Fibroblast of skin of abdomen (primary cell): Measurements from ENCODE around the gene KRT84.
A peak's percentile ranks its signal among the peaks of the same experiment; 100 is the strongest.

Experiments
- DNase-seq: peaks from one replicate; pipeline ENCODE4 v3.0.0-alpha.2; 2013

The KRT84 gene

DNA sequence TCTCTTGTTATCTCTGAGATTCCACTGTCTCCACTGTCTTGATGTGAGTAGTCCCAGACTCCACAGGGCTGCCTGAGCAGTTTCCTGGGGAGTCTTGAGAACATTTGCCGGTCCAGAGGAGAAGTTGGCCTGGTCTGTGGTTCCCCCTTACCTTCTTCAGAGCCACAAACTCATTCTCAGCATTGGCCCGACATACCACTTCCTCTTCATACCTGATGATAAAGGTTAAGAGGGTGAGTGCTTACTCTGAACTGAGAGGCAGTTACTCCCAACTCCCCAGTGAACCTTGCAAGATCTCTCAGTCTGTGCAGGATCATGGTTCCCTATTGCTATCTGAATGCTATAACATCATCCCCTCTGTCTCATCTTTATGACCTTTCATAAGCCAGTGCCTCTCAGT lies 2.6 kb downstream of the KRT84 start:
- no peak for DNase-seq

DNA sequence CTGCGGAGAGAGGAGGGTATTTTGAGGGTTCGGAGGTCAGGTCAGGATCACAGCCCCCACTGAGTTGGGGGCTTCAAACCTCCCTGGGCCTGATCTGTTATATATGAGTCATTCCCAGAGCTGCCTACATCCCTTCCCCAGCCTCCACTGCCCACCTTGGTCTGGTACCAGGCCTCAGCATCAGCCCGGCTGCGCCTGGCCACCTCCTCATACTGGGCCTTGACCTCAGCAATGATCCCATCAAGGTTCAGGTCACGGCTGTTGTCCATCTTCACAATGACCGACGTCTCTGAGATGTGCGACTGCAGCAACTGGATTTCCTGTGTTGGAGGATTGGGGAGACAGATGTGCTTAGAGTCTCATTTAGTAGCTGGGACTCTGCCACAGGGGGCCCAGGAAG lies 4.2 kb downstream of the KRT84 start:
- DNase-seq: no peak

DNA sequence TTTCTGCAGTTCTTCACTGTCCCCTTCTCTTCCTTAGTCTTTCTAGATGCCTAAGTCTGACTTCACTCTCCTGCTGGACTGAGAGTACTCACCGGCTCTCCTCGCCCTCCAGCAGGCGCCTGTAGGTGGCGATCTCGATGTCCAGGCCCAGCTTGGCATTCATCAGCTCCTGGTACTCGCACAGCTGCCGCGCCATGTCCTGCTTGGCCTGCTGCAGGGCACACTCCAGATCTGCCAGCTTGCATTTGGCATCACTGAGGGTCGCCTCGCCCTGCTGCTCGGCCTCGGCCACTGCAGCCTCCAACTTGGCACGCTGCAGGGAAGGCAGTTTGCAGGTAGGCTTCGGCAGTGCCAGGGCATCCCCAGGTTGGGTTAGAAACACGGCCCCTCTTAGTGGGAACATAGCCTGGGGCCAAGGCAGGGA lies 5.2 kb downstream of the KRT84 start:
- peak; percentile 26 for DNase-seq

DNA sequence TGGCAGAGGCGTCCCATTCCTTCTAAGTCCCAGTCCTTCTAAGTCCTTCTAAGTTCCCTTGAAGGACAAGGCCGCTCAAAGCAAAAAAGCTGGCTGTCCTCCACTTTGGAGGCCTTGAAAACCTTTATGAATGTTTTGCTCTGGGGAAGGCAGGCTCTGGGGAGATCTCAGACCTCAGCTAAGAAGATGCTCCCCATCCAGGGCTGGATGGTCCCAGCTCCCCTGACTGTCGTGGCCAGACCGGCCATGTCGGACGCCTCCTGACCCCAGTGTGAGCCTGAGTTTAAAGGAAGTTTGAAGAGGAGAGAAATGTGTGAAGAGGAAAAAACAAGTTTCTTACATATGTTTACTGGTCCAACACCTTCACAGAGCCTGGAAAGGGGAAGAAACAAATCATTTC lies 5.9 kb downstream of the KRT84 start:
- DNase-seq: no peak

DNA sequence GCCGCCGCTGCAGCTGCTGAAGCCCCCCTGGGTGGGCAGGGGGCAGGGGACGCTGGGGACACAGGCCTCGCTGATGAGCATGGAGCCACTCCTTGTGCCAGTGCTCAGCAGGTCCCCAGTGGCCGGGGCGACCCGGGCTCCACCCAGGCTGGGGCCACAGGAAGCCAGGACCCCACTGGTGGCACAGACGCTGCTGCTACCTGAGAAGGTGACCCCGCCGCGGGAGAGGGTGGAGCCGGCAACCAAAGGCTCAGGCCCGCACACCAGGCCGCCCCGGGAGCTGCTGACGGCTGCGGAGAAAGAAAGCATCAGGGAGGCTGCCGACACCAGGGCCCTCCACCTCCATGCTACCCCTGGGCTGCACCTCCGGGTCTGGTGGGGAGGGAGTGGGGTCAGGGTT lies 7.4 kb downstream of the KRT84 start:
- DNase-seq: no peak

DNA sequence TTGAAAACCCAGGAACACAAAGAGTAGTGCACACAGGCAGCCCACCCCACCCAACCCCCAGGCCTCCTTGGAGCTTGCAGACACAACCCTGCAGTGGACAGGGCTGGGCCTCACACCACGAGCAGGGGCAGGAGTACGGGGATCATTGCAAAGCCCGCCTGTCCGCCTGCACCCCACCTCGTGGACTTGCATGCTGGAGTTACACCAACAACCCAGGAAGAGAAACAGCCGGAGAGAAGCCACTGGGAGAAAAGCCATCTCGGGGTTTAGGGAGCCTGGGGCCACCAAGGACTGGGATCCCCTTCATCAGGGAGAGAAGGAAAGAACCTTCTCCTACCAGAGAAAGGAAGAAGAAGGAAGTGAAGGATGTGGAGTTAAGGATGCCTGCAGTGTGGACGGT lies 8.2 kb downstream of the KRT84 start:
- no peak for DNase-seq

DNA sequence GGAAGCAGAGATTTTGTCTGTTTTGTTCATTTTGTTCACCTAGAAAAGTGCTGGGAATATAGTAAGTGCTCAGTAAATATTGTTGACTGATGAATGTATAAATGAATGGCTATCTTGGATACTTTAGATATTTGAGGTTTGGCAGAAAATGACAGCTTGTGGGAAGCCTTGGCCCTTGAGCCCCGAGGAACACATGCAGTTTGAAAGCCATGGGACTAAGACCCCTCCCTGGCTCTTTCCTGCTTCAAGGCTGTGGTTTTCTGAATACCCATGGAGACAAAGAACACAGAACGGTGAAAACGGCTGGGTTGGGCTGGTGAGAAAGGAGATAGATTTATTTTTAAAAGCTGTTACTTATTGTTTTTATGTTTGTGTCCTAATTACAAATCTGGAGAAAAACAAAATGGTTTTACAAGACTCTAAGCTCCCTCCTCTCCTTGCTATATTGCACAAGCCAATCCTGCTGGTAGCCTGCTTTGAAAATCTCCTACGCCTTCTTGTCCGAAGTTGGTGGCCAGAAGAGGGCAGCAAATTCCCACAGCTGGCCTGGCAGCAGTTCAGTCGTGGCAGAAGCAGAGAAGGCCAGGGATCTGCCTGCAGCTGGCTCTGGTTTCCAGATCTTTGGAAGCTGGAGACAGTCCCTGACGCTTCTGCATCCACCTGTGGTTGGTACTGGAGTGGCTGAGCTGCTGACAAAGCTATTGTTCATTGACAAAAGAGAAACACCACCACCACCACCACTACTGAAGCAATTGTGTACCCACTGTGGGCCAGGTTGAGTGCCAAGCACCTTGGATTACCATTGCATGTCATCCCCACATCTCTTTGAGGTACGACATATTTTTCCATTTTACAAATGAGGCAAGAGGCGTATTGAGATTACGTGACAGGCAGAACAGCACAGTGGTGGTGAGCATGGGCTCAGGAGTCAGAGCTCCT lies 13.0 kb downstream of the KRT84 start:
- DNase-seq: peak; percentile 82

DNA sequence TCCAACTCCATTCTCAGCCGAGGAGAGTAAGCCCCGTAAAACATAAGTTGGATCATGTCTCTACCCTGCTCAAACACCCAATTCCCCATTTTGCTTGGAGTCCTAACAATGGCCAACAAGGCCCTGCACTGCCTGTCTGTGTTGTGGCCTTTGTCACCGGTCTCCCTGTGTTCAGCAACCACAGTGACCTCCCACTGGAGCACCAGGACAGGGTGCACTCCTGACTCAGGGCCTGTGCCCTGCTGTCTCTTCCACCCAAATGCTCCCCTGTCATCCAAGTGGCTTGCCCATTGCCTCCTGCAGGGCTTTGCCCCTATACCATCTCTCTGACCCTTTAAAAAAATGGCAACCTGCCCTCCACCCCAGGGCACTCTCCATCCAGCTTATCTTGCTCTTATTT lies 13.7 kb downstream of the KRT84 start:
- no peak for DNase-seq

DNA sequence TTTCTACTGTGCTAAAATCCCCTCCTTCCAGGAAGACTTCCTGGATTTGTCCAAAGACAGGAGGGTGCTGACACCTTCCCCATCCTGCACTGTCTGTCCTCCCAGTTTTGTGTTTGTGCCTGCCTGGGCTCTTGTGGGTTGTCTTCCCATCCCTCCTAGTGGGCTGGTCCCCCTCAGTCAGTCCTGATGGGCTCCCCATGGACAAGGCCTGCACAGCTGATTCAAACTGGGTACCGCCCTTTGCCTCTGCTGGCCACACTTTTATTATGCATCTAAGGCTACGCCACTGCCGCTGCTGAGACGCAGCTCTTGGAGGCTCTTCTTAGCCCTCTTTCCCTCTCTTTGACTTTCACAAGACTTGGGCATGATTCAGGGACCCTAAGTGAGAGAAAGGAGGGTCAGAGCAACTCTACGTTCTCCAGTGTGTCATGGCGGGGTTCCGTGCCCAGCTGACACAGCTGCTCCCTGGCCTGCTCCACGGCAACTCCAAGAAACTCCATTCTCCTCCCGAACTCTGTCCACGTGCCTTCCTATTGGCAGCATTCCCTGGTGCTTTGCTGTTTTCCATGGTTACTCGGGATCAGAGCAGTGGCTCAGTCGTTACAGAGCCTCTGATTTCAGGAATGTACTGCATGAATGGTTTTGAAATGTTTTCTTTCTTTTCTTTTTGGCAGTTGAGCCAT lies 14.4 kb downstream of the KRT84 start:
- peak; percentile 60 for DNase-seq

DNA sequence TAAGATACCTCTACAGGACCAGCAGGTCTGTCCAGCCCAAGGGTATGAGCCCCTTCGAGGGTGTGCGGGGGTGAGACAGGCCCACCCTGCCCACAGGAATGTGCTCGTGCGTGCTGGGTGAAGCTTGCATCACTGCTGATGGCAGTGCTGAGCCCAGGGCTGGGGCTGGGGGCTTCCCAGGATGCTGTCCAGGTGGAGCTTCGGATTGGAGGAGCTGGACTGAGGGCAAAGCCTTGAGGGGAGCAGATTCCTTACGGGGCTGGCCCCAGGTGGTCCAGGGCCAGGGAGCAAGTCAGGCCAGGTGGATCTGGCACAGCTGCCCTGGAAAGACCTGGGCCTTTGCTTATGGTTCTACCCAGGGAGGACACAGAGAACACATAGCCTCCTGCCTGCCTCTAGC lies 15.6 kb downstream of the KRT84 start:
- no peak for DNase-seq

DNA sequence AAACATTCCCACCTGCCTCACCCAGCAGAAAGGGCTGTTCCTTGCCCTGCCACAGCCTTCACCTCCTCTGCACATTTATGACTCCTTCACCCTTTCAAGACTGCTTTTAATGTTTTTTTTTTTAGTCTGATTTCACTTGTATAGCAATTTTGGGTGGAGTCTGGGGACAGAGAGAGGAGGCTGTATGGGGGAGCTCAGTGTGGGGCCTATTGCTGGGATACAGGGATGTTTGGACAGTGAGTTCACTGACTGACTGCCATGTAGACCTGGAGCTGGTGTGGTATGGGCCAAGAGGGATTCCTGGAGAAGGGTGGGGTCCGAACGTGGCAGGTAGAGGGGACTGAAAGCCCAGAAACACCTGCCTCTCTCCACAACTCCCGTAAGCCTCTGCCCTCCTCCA lies 16.2 kb downstream of the KRT84 start:
- no peak for DNase-seq

DNA sequence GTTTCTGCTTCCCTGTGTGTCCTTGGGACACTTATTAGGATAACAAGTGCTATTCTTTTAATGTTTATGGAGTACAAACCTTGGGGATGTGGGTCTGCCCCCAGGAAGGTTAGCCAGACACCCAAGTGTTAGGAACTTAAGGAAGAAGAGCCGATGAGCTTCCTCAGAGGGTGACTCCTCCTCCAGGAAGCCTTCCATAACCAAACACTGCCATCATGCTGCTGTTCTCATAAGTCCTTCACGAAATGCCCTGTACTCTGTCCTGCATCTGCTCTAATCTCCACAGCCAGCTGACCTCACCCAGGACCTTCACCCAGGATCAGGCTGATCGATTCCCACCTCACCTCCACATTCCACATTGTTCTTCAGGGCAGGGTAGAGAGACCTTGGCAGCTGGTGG lies 16.9 kb downstream of the KRT84 start:
- DNase-seq: no peak

DNA sequence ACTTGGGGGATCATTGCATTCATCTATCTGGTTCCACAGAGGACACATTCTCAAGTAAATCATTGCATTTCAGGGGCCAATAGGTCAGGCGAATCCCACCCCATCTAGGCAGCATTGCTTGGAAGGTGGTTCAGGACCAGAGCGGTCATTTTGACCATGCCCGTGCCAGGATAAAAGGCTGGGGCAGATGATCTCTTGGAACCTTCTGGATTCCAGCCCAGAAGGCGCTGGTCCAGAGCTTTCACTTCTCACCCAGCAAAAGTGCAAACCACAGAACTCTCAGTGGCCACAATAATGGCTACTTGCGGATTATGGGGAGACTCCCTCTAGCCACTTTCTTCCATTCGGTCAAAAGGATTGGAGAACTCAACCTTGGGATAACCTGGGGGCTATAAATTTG lies 17.6 kb downstream of the KRT84 start:
- DNase-seq: no peak

DNA sequence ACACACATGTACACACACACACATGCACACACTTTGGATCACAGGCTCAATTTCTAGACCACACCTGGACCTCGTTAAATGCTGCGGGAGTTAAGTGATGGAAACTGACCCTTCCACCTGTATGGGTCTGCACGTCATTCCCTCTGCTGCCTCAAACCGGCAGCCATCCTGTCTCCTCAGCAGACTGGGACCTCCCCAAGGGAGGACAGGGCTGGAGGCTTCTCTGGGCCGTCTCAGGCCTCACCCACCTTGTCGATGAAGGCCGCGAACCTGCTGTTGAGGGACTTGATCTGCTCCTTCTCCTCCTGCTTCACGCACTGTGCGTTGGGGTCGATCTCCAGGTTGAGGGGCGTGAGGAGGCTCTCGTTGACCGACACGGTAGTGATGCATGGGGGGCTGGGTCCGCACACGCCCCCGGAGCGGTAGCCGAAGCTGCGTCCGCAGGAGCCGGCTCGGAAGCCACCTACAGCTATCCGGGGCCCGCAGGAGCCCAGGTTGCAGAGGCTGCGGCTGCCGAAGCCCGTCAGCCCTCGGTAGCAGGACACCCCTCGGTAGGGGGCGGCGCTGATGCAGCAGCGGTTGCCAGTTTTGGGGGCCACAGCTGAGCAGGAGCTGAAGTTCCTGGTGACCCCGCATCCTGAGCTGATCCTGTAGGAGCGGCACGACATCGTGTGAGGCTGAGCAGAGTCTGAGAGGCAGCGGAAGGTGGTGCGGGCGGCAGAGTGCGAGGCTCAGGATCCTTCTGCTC lies 18.5 kb downstream of the KRT84 start, which contains the start of gene KRT85:
Gene KRT85, minus strand, starts transcription at position 744 of the 748 bp plus-strand sequence. Its CDS starts 76 bp downstream, at position 668.
- DNase-seq: no peak

DNA sequence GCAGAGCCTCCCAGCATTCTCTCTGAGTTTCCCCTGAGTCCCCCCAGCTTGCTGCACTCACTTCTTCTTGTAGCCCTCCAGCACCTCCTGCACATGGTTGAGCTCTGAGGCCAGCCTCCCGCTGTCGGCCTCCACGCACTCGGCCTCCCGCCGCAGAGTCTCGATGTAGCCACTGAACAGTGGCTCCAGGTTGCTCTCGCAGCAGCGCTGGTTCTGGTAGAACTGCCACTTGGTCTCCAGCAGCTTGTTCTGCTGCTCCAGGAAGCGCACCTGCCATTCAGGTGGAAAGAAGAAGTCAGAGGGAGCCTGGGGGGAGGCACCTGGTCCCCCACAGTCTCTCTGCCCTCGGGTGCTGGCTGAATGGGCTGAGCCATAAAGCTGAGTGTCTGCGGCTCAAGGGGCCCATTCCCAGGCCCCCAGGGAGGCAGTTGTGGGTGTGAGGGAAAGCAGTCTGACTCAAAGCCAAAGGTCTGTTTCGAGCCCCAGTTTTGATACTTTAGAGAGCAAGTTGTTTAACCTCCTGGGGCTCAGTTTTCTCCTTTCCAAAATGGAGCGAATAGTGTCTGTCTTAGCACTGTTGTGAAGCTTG lies 20.5 kb downstream of the KRT84 start:
- DNase-seq: no peak

DNA sequence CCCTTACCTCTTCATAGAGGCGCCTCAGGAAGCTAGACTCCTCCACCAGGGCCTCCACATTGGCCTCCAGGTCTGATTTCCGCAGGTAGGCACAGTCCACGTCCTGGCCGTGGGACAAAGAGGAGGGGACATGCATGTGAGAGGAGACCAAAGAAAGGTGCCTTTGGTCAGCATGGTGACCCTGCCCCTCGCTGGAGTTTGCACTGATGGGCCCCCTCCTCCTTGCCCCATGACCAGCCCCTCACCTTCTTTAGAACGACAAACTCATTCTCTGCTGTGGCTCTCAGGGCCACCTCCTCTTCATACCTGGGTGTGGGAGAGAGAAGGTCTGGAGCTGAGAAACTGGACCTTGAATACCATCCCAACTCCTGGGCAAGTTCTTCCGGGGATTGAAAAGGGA lies 21.4 kb downstream of the KRT84 start:
- DNase-seq: no peak

DNA sequence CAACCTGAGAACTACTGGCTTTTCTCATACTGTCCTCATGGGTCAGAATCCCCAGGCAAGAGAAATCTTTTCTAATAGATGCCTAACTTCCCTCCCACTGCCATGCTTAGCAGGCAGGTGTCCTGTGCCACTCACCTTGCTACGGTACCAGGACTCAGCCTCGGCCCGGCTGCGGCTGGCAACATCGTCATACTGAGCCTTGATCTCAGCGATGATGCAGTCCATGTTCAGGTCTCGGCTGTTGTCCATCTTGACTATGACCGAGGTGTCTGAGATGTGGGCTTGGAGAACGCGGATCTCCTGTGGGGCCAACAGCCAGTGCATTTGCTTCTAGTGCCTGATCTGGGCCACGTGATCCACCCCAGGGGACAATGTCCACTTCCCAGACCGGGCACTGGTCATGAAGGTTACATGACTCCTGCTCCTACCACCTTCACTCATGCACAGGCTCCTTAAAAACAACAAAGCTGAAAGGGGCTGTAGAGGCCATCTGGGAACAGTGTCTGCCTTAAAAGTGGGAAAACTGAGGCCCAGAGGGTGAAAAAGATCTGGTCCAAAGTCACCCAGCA lies 22.3 kb downstream of the KRT84 start:
- no peak for DNase-seq

DNA sequence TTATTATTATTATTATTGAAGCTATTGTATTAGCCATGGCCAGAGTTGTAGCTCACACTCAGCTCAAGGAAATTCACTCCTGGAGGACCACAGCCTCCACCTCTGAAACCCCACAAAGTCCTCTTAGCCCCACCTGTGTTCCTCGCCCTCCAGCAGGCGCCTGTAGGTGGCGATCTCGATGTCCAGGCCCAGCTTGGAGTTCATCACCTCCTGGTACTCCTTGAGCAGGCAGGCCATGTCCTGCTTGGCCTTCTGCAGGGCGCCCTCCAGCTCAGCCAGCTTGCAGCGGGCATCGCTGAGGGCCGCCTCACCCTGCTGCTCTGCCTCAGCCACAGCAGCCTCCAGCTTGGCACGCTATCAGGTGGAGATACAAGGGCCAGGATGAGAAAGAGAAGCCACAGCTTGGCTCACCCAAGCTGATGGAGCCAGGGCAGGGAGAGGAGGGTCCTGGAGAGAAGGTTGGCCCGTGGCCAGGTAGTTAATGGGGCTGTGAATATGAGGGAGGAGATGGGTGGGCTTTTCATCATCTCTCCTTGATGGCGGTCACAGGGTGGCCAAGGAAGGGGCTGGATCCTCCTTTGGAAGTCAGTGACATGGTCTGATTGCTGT lies 23.2 kb downstream of the KRT84 start:
- no peak for DNase-seq

DNA sequence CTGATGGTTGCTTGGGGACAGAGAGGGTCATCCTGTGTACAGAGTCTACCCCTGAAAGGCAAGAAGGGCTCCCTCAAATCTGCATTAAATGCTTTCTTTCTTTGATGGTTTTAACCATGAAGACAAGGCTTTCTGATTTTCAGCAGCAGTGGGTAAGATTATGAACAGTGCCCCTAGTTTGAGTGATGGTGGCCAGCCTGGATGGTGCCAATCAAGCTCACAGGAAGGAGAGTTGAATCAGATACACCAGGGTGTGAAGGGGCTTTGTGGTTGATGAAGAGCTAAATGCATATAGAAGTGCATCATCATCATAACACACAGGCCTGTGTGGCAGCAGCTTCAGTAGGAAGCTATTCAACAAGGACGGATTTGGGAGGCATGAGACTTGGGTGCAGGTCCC lies 23.9 kb downstream of the KRT84 start:
- no peak for DNase-seq

DNA sequence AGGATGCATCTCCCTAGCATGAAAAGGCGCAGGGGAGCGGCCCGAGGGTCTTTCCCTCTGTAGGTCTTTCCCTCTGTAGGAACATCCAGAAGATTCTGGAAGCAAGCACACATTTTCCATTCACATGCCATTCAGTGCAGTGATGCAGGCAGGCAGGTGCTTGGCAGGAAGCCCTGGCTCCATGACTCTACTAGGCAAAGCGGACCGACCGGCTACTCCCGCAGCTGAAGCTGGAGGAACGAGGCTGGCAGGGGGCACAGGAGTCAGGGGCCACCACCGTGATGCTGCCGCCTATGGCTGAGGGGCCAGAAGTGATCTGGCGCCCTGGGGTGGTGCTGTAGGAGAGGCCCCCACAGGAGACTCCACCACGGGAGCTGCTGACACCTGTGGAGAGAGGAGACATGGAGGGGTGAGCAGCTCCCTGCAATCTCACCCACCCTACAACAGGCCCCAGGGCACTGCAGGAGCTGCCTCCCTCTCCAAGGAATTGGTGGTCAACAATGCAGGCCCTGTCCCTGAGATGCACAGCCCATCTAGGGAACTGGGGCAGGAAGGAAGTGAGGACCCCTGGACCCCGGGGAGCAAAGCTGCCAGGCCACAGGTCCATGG lies 24.7 kb downstream of the KRT84 start:
- DNase-seq: no peak

DNA sequence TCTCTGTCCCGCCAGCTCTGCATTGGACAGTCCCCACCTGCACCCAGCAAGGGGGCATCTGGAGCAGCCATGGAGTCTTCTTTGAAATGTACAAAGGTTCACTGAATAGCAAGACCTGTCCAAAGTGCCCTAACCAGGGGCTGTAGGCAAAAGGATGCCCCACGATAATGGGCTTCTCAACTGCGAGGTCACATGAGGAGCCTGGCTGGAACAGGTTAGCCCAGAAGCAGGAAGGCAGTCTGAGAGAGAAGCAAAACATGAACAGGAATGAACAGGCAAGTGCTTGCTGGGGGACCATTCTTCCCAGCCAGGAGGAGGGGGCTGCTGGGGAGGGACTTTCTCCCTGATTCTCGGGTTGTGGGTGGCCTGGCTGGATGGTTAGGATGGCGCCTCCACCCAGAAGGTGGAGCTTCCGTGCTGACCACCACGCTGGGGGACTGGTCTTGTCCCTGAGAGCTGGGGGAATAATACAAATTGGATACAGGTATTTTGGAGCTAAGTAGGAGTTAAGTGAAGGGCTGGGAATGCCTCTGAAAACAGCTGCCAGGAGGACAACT lies 25.3 kb downstream of the KRT84 start:
- DNase-seq: no peak
